GM23338 (cell line): ENCODE results near the gene SFRP2. TPM values are rescaled to one million over a fixed set of nuclear protein-coding genes. Genes with fewer than 3 reads are reported as not detected.

Experiments used
- ATAC-seq: fragments of 200-7000 bp; cut with Tn5 transposase; 3 replicates; pipeline ENCODE4 v1.9.1; 2020
- DNase-seq: peaks from one replicate; pipeline ENCODE4 v3.0.0-alpha.2; 2015; ENCODE audit warnings: low spot score
- H2AFZ ChIP-seq: fragments of 200-600 bp; sonication (generic); 2 replicates; pipeline ENCODE4 v1.8.0; 2016; ENCODE audit warnings: antibody characterized with exemption, mild to moderate bottlenecking, moderate library complexity
- H3F3A ChIP-seq: fragments of 200-600 bp; sonication (generic); replicated peaks from 2 replicates; pipeline ENCODE4 v1.8.0; 2017; ENCODE audit warnings: antibody characterized with exemption, mixed run types, low read depth
- H3K27ac ChIP-seq: fragments of 200-600 bp; sonication (generic); 2 replicates; pipeline ENCODE4 v1.6.1; 2016; ENCODE audit warnings: low read depth
- H3K27me3 ChIP-seq: fragments of 200-600 bp; sonication (generic); 2 replicates; pipeline ENCODE4 v1.8.0; 2016; ENCODE audit warnings: mild to moderate bottlenecking, mixed run types, moderate library complexity; ENCODE audit not compliant: insufficient read depth
- H3K36me3 ChIP-seq: fragments of 200-600 bp; sonication (generic); 2 replicates; pipeline ENCODE4 v1.8.0; 2016; ENCODE audit warnings: mild to moderate bottlenecking; ENCODE audit not compliant: insufficient read depth
- H3K4me1 ChIP-seq: fragments of 200-600 bp; sonication (generic); 2 replicates; pipeline ENCODE4 v1.8.0; 2016; ENCODE audit warnings: mild to moderate bottlenecking, moderate library complexity; ENCODE audit not compliant: insufficient read depth
- H3K4me2 ChIP-seq: fragments of 200-600 bp; sonication (generic); 2 replicates; pipeline ENCODE4 v1.7.1; 2017; ENCODE audit warnings: mixed run types
- H3K4me3 ChIP-seq: fragments of 200-600 bp; sonication (generic); 2 replicates; pipeline ENCODE4 v1.6.1; 2016; ENCODE audit warnings: mixed run types
- H3K79me2 ChIP-seq: fragments of 200-600 bp; sonication (generic); replicated peaks from 2 replicates; pipeline ENCODE4 v1.8.0; 2017; ENCODE audit warnings: mild to moderate bottlenecking; ENCODE audit not compliant: insufficient read depth
- H3K9me2 ChIP-seq: fragments of 200-600 bp; sonication (generic); 2 replicates; pipeline ENCODE4 v1.8.0; 2017; ENCODE audit not compliant: insufficient read depth
- H4K20me1 ChIP-seq: fragments of 200-600 bp; sonication (generic); replicated peaks from 2 replicates; pipeline ENCODE4 v1.8.0; 2017; ENCODE audit warnings: mild to moderate bottlenecking; ENCODE audit not compliant: insufficient read depth
- H3K27ac Mint-ChIP-seq: 2 replicates; pipeline ENCODE4 v1.8.0; 2020; ENCODE audit warnings: inconsistent platforms, mild to moderate bottlenecking, moderate library complexity, mixed read lengths
- H3K27me3 Mint-ChIP-seq: 3 replicates; pipeline ENCODE4 v1.8.0; 2022; ENCODE audit warnings: low read depth, mild to moderate bottlenecking, moderate library complexity, mixed read lengths, inconsistent platforms; ENCODE audit not compliant: insufficient read depth, poor library complexity
- H3K36me3 Mint-ChIP-seq: 3 replicates; pipeline ENCODE4 v1.8.0; 2021; ENCODE audit warnings: low read depth, mild to moderate bottlenecking, inconsistent platforms, moderate library complexity, mixed read lengths
- H3K4me1 Mint-ChIP-seq: 3 replicates; pipeline ENCODE4 v1.8.0; 2020; ENCODE audit warnings: mild to moderate bottlenecking, inconsistent platforms, mixed read lengths
- H3K4me3 Mint-ChIP-seq: 3 replicates; pipeline ENCODE4 v1.8.0; 2021; ENCODE audit warnings: moderate library complexity, mild to moderate bottlenecking, inconsistent platforms, mixed read lengths
- H3K9me3 Mint-ChIP-seq: 3 replicates; pipeline ENCODE4 v1.8.0; 2020; ENCODE audit warnings: moderate library complexity, mild to moderate bottlenecking, inconsistent platforms, mixed read lengths
- CREB1 ChIP-seq: fragments of 250-450 bp; sonication (Bioruptor Pico); IDR thresholded peaks from 2 replicates; pipeline ENCODE4 v1.5.0; 2020; ENCODE audit warnings: low read depth, mild to moderate bottlenecking, moderate library complexity
- CTCF ChIP-seq, 2 experiments: fragments of 200-600 bp in 1 of 2; sonication (generic) in 1 of 2; conservative IDR thresholded peaks; 2 replicates each; pipeline versions ENCODE4 v1.5.1 to v1.6.1; 2016 to 2017; ENCODE audit warnings: antibody characterized with exemption in 2 of 2, low read depth in 2 of 2, mild to moderate bottlenecking in 2 of 2, moderate library complexity in 1 of 2
- JUNB ChIP-seq: IDR thresholded peaks from one replicate; pipeline ENCODE4 v1.6.1; 2016; ENCODE audit warnings: antibody characterized with exemption; ENCODE audit not compliant: unreplicated experiment
- NANOG ChIP-seq: IDR thresholded peaks from 2 replicates; pipeline ENCODE4 v1.6.1; 2016; ENCODE audit warnings: antibody characterized with exemption, borderline replicate concordance
- REST ChIP-seq: IDR thresholded peaks from one replicate; pipeline ENCODE4 v1.6.1; 2018; ENCODE audit warnings: antibody characterized with exemption; ENCODE audit not compliant: unreplicated experiment
- STAT1 ChIP-seq: IDR thresholded peaks from one replicate; pipeline ENCODE4 v1.6.1; 2016; ENCODE audit warnings: antibody characterized with exemption; ENCODE audit not compliant: unreplicated experiment
- ZNF331 ChIP-seq: fragments of 250-450 bp; sonication (Bioruptor Pico); IDR thresholded peaks from 2 replicates; pipeline ENCODE4 v1.5.0; 2020; ENCODE audit warnings: low read depth, mild to moderate bottlenecking, moderate library complexity
- ZNF462 ChIP-seq: fragments of 250-450 bp; sonication (Bioruptor Pico); IDR thresholded peaks from 2 replicates; pipeline ENCODE4 v1.5.0; 2020; ENCODE audit warnings: mild to moderate bottlenecking, moderate library complexity
- polyA plus RNA-seq: library from polyadenylated mRNA; unstranded; fragments of >200 nt; fragmentation: Nextera tagmentation; extraction: Ambion mirVana; gene quantifications from 2 replicates; pipeline ENCODE4 v1.2.1, GENCODE V29; 2016
- total RNA-seq: library from RNA; depleted of rRNA; stranded (reverse); fragments of >200 nt; shearing (Covaris generic); gene quantifications from 2 replicates; pipeline ENCODE4 v1.2.3, GENCODE V29; 2014

SFRP2 gene
- total and polyA plus RNA-seq, 2 experiments from 2014 or later: 219 to 286 TPM

GRCh38 chr4:153755186-153755585, 33.7 kb downstream of the SFRP2 start:
- Histone ChIP-seq H2AFZ (no peak overlapping the region), H3K27ac (no peak overlapping the region), H3K9me2 (no peaks in the 10 kb centered on the region; the same call in 1 of the 2 replicates), H3K4me1 (peaks cover 23% of the 10 kb centered on the region), H3K4me2 (no peak overlapping the region), H4K20me1 (no peaks in the 10 kb centered on the region), H3K4me3 (no peak overlapping the region), H3K79me2 (no peaks in the 10 kb centered on the region; the same call in 1 of the 2 replicates), H3K36me3 (no peaks in the 10 kb centered on the region), H3K27me3 (peaks cover 7% of the 10 kb centered on the region; the same call in 1 of the 2 replicates), H3F3A (no peaks in the 10 kb centered on the region)
- ATAC-seq (no peak), DNase-seq (no peak)
- H3K27me3 Mint-ChIP-seq: peaks cover 17% of the 10 kb centered on the region
- no peaks in the 10 kb centered on the region for H3K9me3 Mint-ChIP-seq
- TF ChIP-seq STAT1 (no peak), REST (no peak), JUNB (no peak), ZNF331 (CRISPR knock-in tag) (no peak), NANOG (no peak), ZNF462 (no peak), CTCF (conservative IDR thresholded peaks at IDR 0.05; ENCODE audit: low read depth in 2 of 2) (no peak), CREB1 (CRISPR knock-in tag) (no peak)
- no peak overlapping the region for H3K4me3 Mint-ChIP-seq
- peaks cover 13% of the 10 kb centered on the region for H3K36me3 Mint-ChIP-seq
- peaks cover 23% of the 10 kb centered on the region for H3K4me1 Mint-ChIP-seq
- no peak overlapping the region for H3K27ac Mint-ChIP-seq
